Mesendoderm (in vitro differentiated cells): Measurements from ENCODE around the gene CENATAC.

Source experiments
- DNase-seq: peaks from one replicate; pipeline ENCODE4 v3.0.0; 2013
- H2AK5ac ChIP-seq: 2 replicates; pipeline ENCODE4 v1.6.1; 2013; ENCODE audit warnings: low read length, inconsistent platforms
- H2BK120ac ChIP-seq: 2 replicates; pipeline ENCODE4 v1.6.1; 2013; ENCODE audit warnings: low read depth, mild to moderate bottlenecking, low read length, moderate library complexity, mixed read lengths
- H2BK15ac ChIP-seq: replicated peaks from 2 replicates; pipeline ENCODE4 v1.6.1; 2013; ENCODE audit warnings: low read depth, mild to moderate bottlenecking, moderate library complexity
- H2BK5ac ChIP-seq: 2 replicates; pipeline ENCODE4 v1.6.1; 2013; ENCODE audit warnings: low read length, inconsistent platforms
- H3K18ac ChIP-seq: 2 replicates; pipeline ENCODE4 v1.6.1; 2013; ENCODE audit warnings: mild to moderate bottlenecking, low read length, mixed read lengths
- H3K23ac ChIP-seq: one replicate; pipeline ENCODE4 v1.6.1; 2013; ENCODE audit warnings: low read length
- H3K27ac ChIP-seq: 2 replicates; pipeline ENCODE4 v1.5.1; 2013; ENCODE audit warnings: low read depth, mild to moderate bottlenecking, inconsistent platforms, low read length, moderate library complexity
- H3K27me3 ChIP-seq: 2 replicates; pipeline ENCODE4 v1.6.1; 2013; ENCODE audit warnings: low read length, control low read depth, mild to moderate bottlenecking, inconsistent platforms; ENCODE audit not compliant: insufficient read depth, poor library complexity
- H3K36me3 ChIP-seq: 2 replicates; pipeline ENCODE4 v1.6.1; 2013; ENCODE audit warnings: low read length, inconsistent platforms; ENCODE audit not compliant: control insufficient read depth, insufficient read depth
- H3K4ac ChIP-seq: one replicate; pipeline ENCODE4 v1.6.1; 2013; ENCODE audit warnings: low read depth, mild to moderate bottlenecking, low read length, moderate library complexity
- H3K4me1 ChIP-seq: 2 replicates; pipeline ENCODE4 v1.6.1; 2013; ENCODE audit warnings: low read depth, low read length, inconsistent platforms; ENCODE audit not compliant: control insufficient read depth
- H3K4me2 ChIP-seq: 2 replicates; pipeline ENCODE4 v1.6.1; 2013; ENCODE audit warnings: low read length
- H3K4me3 ChIP-seq: 2 replicates; pipeline ENCODE4 v1.5.1; 2013; ENCODE audit warnings: mild to moderate bottlenecking, low read length
- H3K56ac ChIP-seq: one replicate; pipeline ENCODE4 v1.6.1; 2013; ENCODE audit warnings: low read length
- H3K79me1 ChIP-seq: 2 replicates; pipeline ENCODE4 v1.6.1; 2013; ENCODE audit warnings: low read length, inconsistent platforms
- H3K79me2 ChIP-seq: 2 replicates; pipeline ENCODE4 v1.6.1; 2013; ENCODE audit warnings: mild to moderate bottlenecking, low read length; ENCODE audit not compliant: control insufficient read depth, insufficient read depth
- H3K9ac ChIP-seq: 2 replicates; pipeline ENCODE4 v1.6.1; 2013; ENCODE audit warnings: low read length, inconsistent platforms
- H4K5ac ChIP-seq: one replicate; pipeline ENCODE4 v1.6.1; 2013; ENCODE audit warnings: low read length
- H4K8ac ChIP-seq: one replicate; pipeline ENCODE4 v1.6.1; 2013; ENCODE audit warnings: low read depth, mild to moderate bottlenecking, control low read depth, low read length, moderate library complexity
- WGBS: extraction: QIAGEN DNeasy Blood & Tissue Kit; methylation state at CpG from one replicate; pipeline ENCODE4 v1.1.7; 2013; ENCODE audit warnings: low lambda C conversion rate, missing lambda C conversion rate; ENCODE audit not compliant: insufficient coverage; ENCODE audit errors: extremely low coverage; 5-methylcytosine and 5-hydroxymethylcytosine counted together

Gene CENATAC

DNA sequence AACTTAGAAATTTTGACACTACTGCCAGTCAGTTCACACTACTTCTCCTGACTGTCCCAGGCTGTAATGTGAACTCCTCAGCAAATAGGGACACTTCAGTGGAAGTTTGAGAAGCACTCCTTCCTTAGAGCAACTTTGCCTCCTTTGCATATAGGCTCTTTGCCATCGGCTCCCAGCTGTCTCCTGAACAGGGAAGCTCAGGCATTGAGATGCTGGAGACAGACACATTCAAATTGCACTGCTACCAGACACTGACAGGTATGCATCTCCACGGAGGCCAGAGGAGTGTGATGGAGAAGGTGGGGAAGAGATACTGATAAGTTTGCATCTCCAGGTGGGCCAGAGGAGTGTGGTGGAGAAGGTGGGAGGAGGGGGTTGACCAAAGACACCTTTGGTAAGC, 22.1 kb downstream of the CENATAC start:
- H3K4me2 ChIP-seq, result peak overlapping the region; percentile 21
- no peak overlapping the region for H3K18ac ChIP-seq
- no peak overlapping the region for H4K5ac ChIP-seq
- no peak overlapping the region for H2BK120ac ChIP-seq
- DNase-seq, result no peak
- no peak overlapping the region for H3K23ac ChIP-seq
- H4K8ac ChIP-seq, result no peak overlapping the region
- no peak overlapping the region for H3K4ac ChIP-seq
- H3K9ac ChIP-seq, result peak overlapping the region; percentile 21
- no peak overlapping the region for H2BK5ac ChIP-seq
- peaks cover 10% of the 10 kb centered on the region for H3K36me3 ChIP-seq
- peaks cover 7% of the 10 kb centered on the region for H3K79me1 ChIP-seq
- H3K27me3 ChIP-seq, result no peaks in the 10 kb centered on the region
- H3K27ac ChIP-seq, result no peak overlapping the region
- H2BK15ac ChIP-seq, result no peak overlapping the region
- no CpG with 5 or more reads among the region's 2 CpGs for WGBS
- peaks cover 8% of the 10 kb centered on the region for H3K4me1 ChIP-seq
- H3K56ac ChIP-seq, result peak overlapping the region; percentile 8
- H3K79me2 ChIP-seq, result peaks cover 42% of the 10 kb centered on the region
- no peak overlapping the region for H2AK5ac ChIP-seq
- no peak overlapping the region for H3K4me3 ChIP-seq

DNA sequence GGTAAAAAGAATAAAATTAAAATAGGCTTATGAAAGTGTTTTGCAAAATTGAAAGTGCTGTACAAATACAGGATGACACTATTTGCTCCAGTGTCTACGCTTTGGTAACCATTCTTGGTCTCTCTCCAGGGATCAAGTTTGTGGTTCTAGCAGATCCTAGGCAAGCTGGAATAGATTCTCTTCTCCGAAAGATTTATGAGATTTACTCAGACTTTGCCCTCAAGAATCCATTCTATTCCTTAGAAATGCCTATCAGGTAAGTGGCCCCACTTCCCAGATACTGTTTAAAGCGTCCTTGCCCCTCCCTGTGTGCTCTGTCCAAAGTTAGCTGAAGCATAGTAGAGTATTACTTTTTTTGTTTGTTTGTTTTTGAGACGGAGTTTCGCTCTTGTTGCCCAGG, 23.7 kb downstream of the CENATAC start:
- H2AK5ac ChIP-seq, result no peak overlapping the region
- H2BK5ac ChIP-seq, result no peak overlapping the region
- H3K56ac ChIP-seq, result no peak overlapping the region
- H3K23ac ChIP-seq, result no peak overlapping the region
- no peak overlapping the region for H2BK15ac ChIP-seq
- H3K27me3 ChIP-seq, result no peaks in the 10 kb centered on the region
- H2BK120ac ChIP-seq, result no peak overlapping the region
- no CpG with 5 or more reads among the region's 5 CpGs for WGBS
- no peak overlapping the region for H4K5ac ChIP-seq
- peaks cover 8% of the 10 kb centered on the region for H3K4me1 ChIP-seq
- H3K79me2 ChIP-seq, result peaks cover 34% of the 10 kb centered on the region
- peaks cover 7% of the 10 kb centered on the region for H3K79me1 ChIP-seq
- no peak overlapping the region for H4K8ac ChIP-seq
- no peak overlapping the region for H3K18ac ChIP-seq
- no peak overlapping the region for H3K4me2 ChIP-seq
- no peak overlapping the region for H3K9ac ChIP-seq
- H3K4ac ChIP-seq, result no peak overlapping the region
- no peak overlapping the region for H3K27ac ChIP-seq
- H3K4me3 ChIP-seq, result no peak overlapping the region
- H3K36me3 ChIP-seq, result peaks cover 2% of the 10 kb centered on the region
- no peak for DNase-seq

GRCh38 chr11:119023741-119024140, 25.8 kb downstream of the CENATAC start:
- Histone ChIP-seq H3K36me3 (peaks cover 2% of the 10 kb centered on the region), H2AK5ac (no peak overlapping the region), H3K4me3 (no peak overlapping the region), H3K4me1 (peaks cover 12% of the 10 kb centered on the region), H2BK15ac (no peak overlapping the region), H3K79me1 (peaks cover 15% of the 10 kb centered on the region), H2BK5ac (no peak overlapping the region), H3K79me2 (peaks cover 19% of the 10 kb centered on the region), H3K27me3 (no peaks in the 10 kb centered on the region), H3K4me2 (no peak overlapping the region), H3K56ac (no peak overlapping the region), H4K5ac (no peak overlapping the region), H3K23ac (no peak overlapping the region), H2BK120ac (no peak overlapping the region), H3K18ac (no peak overlapping the region), H3K9ac (no peak overlapping the region), H3K27ac (no peak overlapping the region), H4K8ac (no peak overlapping the region), H3K4ac (no peak overlapping the region)
- peak; percentile 78 for DNase-seq

- Histone ChIP-seq H3K4me3 (no peak overlapping the region), H2AK5ac (no peak overlapping the region)
- no CpG with 5 or more reads among the region's 15 CpGs for WGBS
These were observed 26.6 kb downstream of the CENATAC start for GRCh38 chr11:119024430-119025098.

GRCh38 chr11:119025099-119025473, 27.1 kb downstream of the CENATAC start:
- Histone ChIP-seq H2BK5ac (no peak overlapping the region), H3K4me2 (no peak overlapping the region), H3K79me2 (peaks cover 7% of the 10 kb centered on the region), H3K56ac (no peak overlapping the region), H3K23ac (no peak overlapping the region), H2AK5ac (no peak overlapping the region), H3K18ac (no peak overlapping the region), H3K4ac (no peak overlapping the region), H4K8ac (no peak overlapping the region), H3K79me1 (peaks cover 15% of the 10 kb centered on the region), H4K5ac (no peak overlapping the region), H3K4me3 (no peak overlapping the region), H3K4me1 (peaks cover 16% of the 10 kb centered on the region), H2BK15ac (no peak overlapping the region), H3K9ac (no peak overlapping the region), H3K27me3 (no peaks in the 10 kb centered on the region), H3K27ac (no peak overlapping the region), H3K36me3 (peaks cover 2% of the 10 kb centered on the region), H2BK120ac (no peak overlapping the region)
- DNase-seq, result no peak
- no CpG with 5 or more reads among the region's 5 CpGs for WGBS

More at GRCh38 chr11:119024430-119025098, 26.6 kb downstream of the CENATAC start:
- DNase-seq, result peak; percentile 34
- no peak overlapping the region for H3K4ac ChIP-seq
- H2BK5ac ChIP-seq, result no peak overlapping the region
- no peak overlapping the region for H2BK15ac ChIP-seq
- H3K27me3 ChIP-seq, result no peaks in the 10 kb centered on the region
- H3K79me2 ChIP-seq, result peaks cover 12% of the 10 kb centered on the region
- no peak overlapping the region for H2BK120ac ChIP-seq
- no peak overlapping the region for H4K8ac ChIP-seq
- no peak overlapping the region for H3K56ac ChIP-seq
- no peak overlapping the region for H3K23ac ChIP-seq
- peaks cover 2% of the 10 kb centered on the region for H3K36me3 ChIP-seq
- no peak overlapping the region for H3K9ac ChIP-seq
- peaks cover 17% of the 10 kb centered on the region for H3K79me1 ChIP-seq
- peaks cover 18% of the 10 kb centered on the region for H3K4me1 ChIP-seq
- no peak overlapping the region for H3K4me2 ChIP-seq
- H3K27ac ChIP-seq, result no peak overlapping the region
- no peak overlapping the region for H4K5ac ChIP-seq
- no peak overlapping the region for H3K18ac ChIP-seq

DNA sequence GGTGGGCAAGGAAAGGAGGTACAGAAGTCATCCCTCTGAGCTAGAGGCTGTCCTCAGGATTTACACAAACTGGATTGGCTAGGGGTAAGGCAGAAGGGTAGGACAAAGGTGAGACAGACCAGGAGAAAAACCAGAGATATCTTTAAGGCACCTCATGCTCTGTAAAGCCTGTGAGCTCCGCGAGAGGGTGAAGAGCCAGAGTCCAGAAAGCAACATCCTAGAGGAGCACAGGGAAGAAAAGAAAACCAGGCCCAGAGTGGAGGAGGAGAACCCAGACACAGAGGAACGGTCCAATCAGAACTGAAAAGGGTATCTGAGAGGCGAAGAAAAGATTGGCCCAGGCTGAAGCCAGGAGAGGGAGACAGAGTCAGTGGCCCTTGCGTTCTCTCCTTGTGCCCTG, 27.6 kb downstream of the CENATAC start:
- H2AK5ac ChIP-seq, result no peak overlapping the region
- H3K27me3 ChIP-seq, result no peaks in the 10 kb centered on the region
- peaks cover 15% of the 10 kb centered on the region for H3K4me1 ChIP-seq

More for the DNA sequence above, 27.6 kb downstream of the CENATAC start:
- Histone ChIP-seq H2BK120ac (no peak overlapping the region), H4K8ac (no peak overlapping the region), H3K36me3 (peaks cover 2% of the 10 kb centered on the region), H3K79me2 (peaks cover 5% of the 10 kb centered on the region), H3K56ac (no peak overlapping the region), H3K4me3 (no peak overlapping the region), H3K27ac (no peak overlapping the region), H3K4me2 (no peak overlapping the region), H4K5ac (no peak overlapping the region), H3K79me1 (peaks cover 14% of the 10 kb centered on the region), H2BK15ac (no peak overlapping the region), H3K9ac (no peak overlapping the region), H3K18ac (no peak overlapping the region), H3K23ac (no peak overlapping the region), H2BK5ac (no peak overlapping the region), H3K4ac (no peak overlapping the region)
- no peak for DNase-seq
- WGBS, result no CpG with 5 or more reads among the region's 5 CpGs
